HepG2 (cell line): ENCODE measurements around the gene DAZAP1. TPM values are rescaled to one million over a fixed set of nuclear protein-coding genes. Genes with fewer than 3 reads are reported as not detected.

Source experiments
- ATAC-seq: fragments of 200-7000 bp; cut with Tn5 transposase; 3 replicates; pipeline ENCODE4 v1.9.1; 2020; ENCODE audit warnings: mild to moderate bottlenecking, moderate library complexity
- BruUV-seq: library from RNA; stranded (reverse); fragments of 400-500 nt; replicated peaks from 2 replicates; lab custom pipeline; 2021; lab: Mats Ljungman, UMichigan
- CTCF ChIA-PET: fragments of 300-600 bp; formaldehyde crosslinking; extraction: SDS; loops from one replicate; lab custom pipeline; 2021; ENCODE audit warnings: low total read pairs, inconsistent platforms, low intra/inter-chr PET ratio; lab: Yijun Ruan, JAX
- POLR2A ChIA-PET: fragments of 350-600 bp; sonication (Branson Sonifier 250); formaldehyde crosslinking; loops from one replicate; lab custom pipeline; 2020; ENCODE audit warnings: antibody characterized with exemption, inconsistent platforms; lab: Yijun Ruan, JAX
- DNase-seq: peaks from one replicate; pipeline ENCODE4 v3.0.0-alpha.2; 2015; ENCODE audit warnings: low spot score
- FAIRE-seq: peaks from 3 replicates; lab custom pipeline; 2011; peaks lifted over from hg19 to GRCh38; lab: Jason Lieb, UNC
- H2AFZ ChIP-seq: one replicate; pipeline ENCODE4 v1.6.1; 2011; ENCODE audit warnings: low read length, inconsistent platforms
- H3K27ac ChIP-seq: fragments of 300-600 bp; 3 replicates; pipeline ENCODE4 v1.8.0; 2011; ENCODE audit warnings: mixed run types, mild to moderate bottlenecking, mixed read lengths, low read length, inconsistent platforms; ENCODE audit not compliant: insufficient read depth; ENCODE audit errors: extremely low read length
- H3K27me3 ChIP-seq, 2 experiments: fragments of 200-600 bp in 1 of 2; 2 replicates in 1 of 2; 3 replicates in 1 of 2; pipeline versions ENCODE4 v1.6.0 to v1.8.0; 2011; ENCODE audit warnings: low read length in 2 of 2, mild to moderate bottlenecking in 2 of 2, moderate library complexity in 2 of 2, inconsistent platforms in 1 of 2; ENCODE audit not compliant: insufficient read depth in 2 of 2, control insufficient read depth in 1 of 2
- H3K36me3 ChIP-seq, 2 experiments: fragments of 200-600 bp in 1 of 2; replicated peaks in 1 of 2; 2 replicates in 1 of 2; 3 replicates in 1 of 2; pipeline versions ENCODE4 v1.5.1 to v1.8.0; 2011; ENCODE audit warnings: low read length in 2 of 2, inconsistent platforms in 1 of 2; ENCODE audit not compliant: insufficient read depth in 2 of 2, control insufficient read depth in 1 of 2
- H3K4me1 ChIP-seq: 2 replicates; pipeline ENCODE4 v1.5.1; 2012; ENCODE audit warnings: low read length, inconsistent platforms; ENCODE audit not compliant: insufficient read depth
- H3K4me2 ChIP-seq: 2 replicates; pipeline ENCODE4 v1.6.0; 2011; ENCODE audit warnings: low read depth, low read length, inconsistent platforms
- H3K4me3 ChIP-seq, 3 experiments: fragments of 200-600 bp in 1 of 3; sonication (generic), shearing (Covaris generic) in 1 of 3; replicated peaks in 1 of 3; 2 replicates each; pipeline ENCODE4 v1.5.1; 2011 to 2016; ENCODE audit warnings: low read length in 3 of 3, inconsistent platforms in 2 of 3, low read depth in 2 of 3, mild to moderate bottlenecking in 2 of 3, control low read depth in 1 of 3, mixed read lengths in 1 of 3; ENCODE audit not compliant: insufficient read depth in 1 of 3
- H3K79me2 ChIP-seq: one replicate; pipeline ENCODE4 v1.6.1; 2011; ENCODE audit warnings: low read length, inconsistent platforms; ENCODE audit not compliant: insufficient read depth
- H3K9ac ChIP-seq: 2 replicates; pipeline ENCODE4 v1.6.0; 2011; ENCODE audit warnings: mild to moderate bottlenecking, low read depth, low read length, inconsistent platforms; ENCODE audit not compliant: insufficient read depth
- H3K9me3 ChIP-seq: 2 replicates; pipeline ENCODE4 v1.5.1; 2012; ENCODE audit warnings: mild to moderate bottlenecking, low read length
- H4K20me1 ChIP-seq: 2 replicates; pipeline ENCODE4 v1.6.0; 2011; ENCODE audit warnings: inconsistent platforms, mild to moderate bottlenecking, low read length, moderate library complexity; ENCODE audit not compliant: insufficient read depth
- AGO1 ChIP-seq: fragments of 200-400 bp; formaldehyde crosslinking; IDR thresholded peaks from 2 replicates; pipeline ENCODE4 v1.6.1; 2017; ENCODE audit warnings: mild to moderate bottlenecking, low read depth, low read length, moderate library complexity; ENCODE audit not compliant: poor library complexity, severe bottlenecking
- AGO2 ChIP-seq: fragments of 200-400 bp; formaldehyde crosslinking; optimal IDR thresholded peaks from 2 replicates; pipeline ENCODE3; 2017; ENCODE audit warnings: mild to moderate bottlenecking, low read depth, low read length, moderate library complexity
- ARNT ChIP-seq: fragments of 450-650 bp; IDR thresholded peaks from 2 replicates; pipeline ENCODE4 v1.6.1; 2017
- ESRRA ChIP-seq: sonication (generic); formaldehyde crosslinking; IDR thresholded peaks from 2 replicates; pipeline ENCODE4 v1.5.1; 2020; ENCODE audit warnings: mild to moderate bottlenecking, low read depth, missing genetic modification reagents
- HNRNPUL1 ChIP-seq: fragments of 200-400 bp; formaldehyde crosslinking; IDR thresholded peaks from 2 replicates; pipeline ENCODE4 v1.6.1; 2017; ENCODE audit warnings: low read depth, mild to moderate bottlenecking, low read length, moderate library complexity
- NFKBIZ ChIP-seq: IDR thresholded peaks from 2 replicates; pipeline ENCODE4 v1.6.1; 2018; ENCODE audit warnings: missing genetic modification reagents, missing compliant biosample characterization
- PITX1 ChIP-seq: sonication (generic); formaldehyde crosslinking; IDR thresholded peaks from 2 replicates; pipeline ENCODE4 v1.5.1; 2020; ENCODE audit warnings: mild to moderate bottlenecking, missing genetic modification reagents
- POLR2G ChIP-seq: fragments of 200-400 bp; formaldehyde crosslinking; IDR thresholded peaks from 2 replicates; pipeline ENCODE4 v1.6.1; 2018; ENCODE audit warnings: mild to moderate bottlenecking, low read depth, low read length, moderate library complexity
- RELA ChIP-seq: sonication (generic); formaldehyde crosslinking; IDR thresholded peaks from 2 replicates; pipeline ENCODE4 v1.4.0; 2020; ENCODE audit warnings: missing genetic modification reagents
- RFX1 ChIP-seq: fragments of 450-650 bp; IDR thresholded peaks from 2 replicates; pipeline ENCODE4 v1.6.1; 2017
- SMYD3 ChIP-seq: sonication (generic); formaldehyde crosslinking; IDR thresholded peaks from 2 replicates; pipeline ENCODE4 v1.8.1; 2023; ENCODE audit warnings: mild to moderate bottlenecking, missing genetic modification reagents
- TCF7 ChIP-seq: sonication (generic); IDR thresholded peaks from 2 replicates; pipeline ENCODE4 v1.6.1; 2016; ENCODE audit warnings: antibody characterized with exemption, low read depth
- TIGD3 ChIP-seq: sonication (generic); formaldehyde crosslinking; IDR thresholded peaks from 2 replicates; pipeline ENCODE4 v1.5.1; 2020; ENCODE audit warnings: mild to moderate bottlenecking, missing genetic modification reagents, borderline replicate concordance
- ZBTB8A ChIP-seq: sonication (generic); formaldehyde crosslinking; IDR thresholded peaks from 2 replicates; pipeline ENCODE4 v1.4.0; 2020; ENCODE audit warnings: mild to moderate bottlenecking, low read depth, missing genetic modification reagents, borderline replicate concordance
- ZFP36L1 ChIP-seq: sonication (generic); formaldehyde crosslinking; IDR thresholded peaks from 2 replicates; pipeline ENCODE4 v1.8.0; 2022; ENCODE audit warnings: mild to moderate bottlenecking, missing genetic modification reagents, moderate library complexity
- ZFP62 ChIP-seq: sonication (generic); formaldehyde crosslinking; IDR thresholded peaks from 2 replicates; pipeline ENCODE4 v1.4.0; 2020; ENCODE audit warnings: missing genetic modification reagents
- ZFP91 ChIP-seq: sonication (generic); formaldehyde crosslinking; IDR thresholded peaks from 2 replicates; pipeline ENCODE4 v1.9.0; 2022; ENCODE audit warnings: missing genetic modification reagents, mild to moderate bottlenecking, borderline replicate concordance
- ZNF282 ChIP-seq: fragments of 450-650 bp; IDR thresholded peaks from 2 replicates; pipeline ENCODE4 v1.6.1; 2018; ENCODE audit not compliant: partially characterized antibody
- ZNF468 ChIP-seq: sonication (generic); formaldehyde crosslinking; IDR thresholded peaks from 2 replicates; pipeline ENCODE4 v1.8.0; 2022; ENCODE audit warnings: mild to moderate bottlenecking, moderate library complexity, missing genetic modification reagents
- ZNF839 ChIP-seq: sonication (generic); formaldehyde crosslinking; IDR thresholded peaks from 2 replicates; pipeline ENCODE4 v1.4.0; 2020; ENCODE audit warnings: missing genetic modification reagents, mild to moderate bottlenecking, borderline replicate concordance
- ZXDC ChIP-seq: sonication (generic); formaldehyde crosslinking; IDR thresholded peaks from 2 replicates; pipeline ENCODE4 v1.5.0; 2020; ENCODE audit warnings: mild to moderate bottlenecking, missing genetic modification reagents
- whole genome bisulfite sequencing: methylation state at CpG from one replicate; pipeline ENCODE4 v1.1.6; 2017; ENCODE audit warnings: low lambda C conversion rate; 5-methylcytosine and 5-hydroxymethylcytosine counted together
- in situ Hi-C: cut with HindIII; loops from 2 replicates; pipeline ENCODE4 v1.10.0; 2017; ENCODE audit warnings: low pct_unique_long_range_greater_than_20kb; ENCODE audit not compliant: extremely low pct_ligation_motif_present
- intact Hi-C: fragments of 100-400 bp; cut with micrococcal nuclease; formaldehyde crosslinking; loops from one replicate; pipeline ENCODE4 v1.10.0; 2022; ENCODE audit not compliant: unreplicated experiment
- polyA plus RNA-seq, 8 experiments: library from polyadenylated mRNA; depleted of rRNA in 3 of 8; stranded (reverse) in 7 of 8; unstranded in 1 of 8; fragments of >200 nt; fragmentation: Illumina TruSeq in 4 of 8; extraction: Trizol in 4 of 8; gene quantifications; 2 replicates each; pipeline versions ENCODE4 v1.2.1 to v1.2.3, GENCODE V29; 2011 to 2016; ENCODE audit warnings: low read depth in 4 of 8, missing spikeins in 1 of 8, mixed read lengths in 1 of 8; ENCODE audit not compliant: insufficient read depth in 1 of 8
- total RNA-seq, 5 experiments: library from RNA; depleted of rRNA; stranded (reverse); fragments of >200 nt; fragmentation: Illumina TruSeq; extraction: Trizol; gene quantifications; 2 replicates each; pipeline ENCODE4 v1.2.3, GENCODE V29; 2016; ENCODE audit warnings: low read depth in 1 of 5

DAZAP1 gene
- total and polyA plus RNA-seq, 2 of the 13 experiments (the other 11 are each of a cell fraction or from before 2014, with no cell fraction given): 63.3 to 79.2 TPM

- no TSS peak for BruUV-seq
- H3K9ac ChIP-seq: no peak overlapping the region
- no peak overlapping the region for H2AFZ ChIP-seq
- no peaks in the 10 kb centered on the region for H3K9me3 ChIP-seq
- no peak overlapping the region for H3K27ac ChIP-seq
- ChIA-PET CTCF (no interaction called here), POLR2A (no interaction called here)
- WGBS: 95% methylated on average over 17 of the region's 20 CpGs
- no peak overlapping the region for H3K4me3 ChIP-seq
- DNase-seq (no peak), FAIRE-seq (no peak), ATAC-seq (no peak)
- peaks cover 12% of the 10 kb centered on the region for H4K20me1 ChIP-seq
- peaks cover 40% of the 10 kb centered on the region for H3K4me1 ChIP-seq
- peaks cover 2 to 8% of the 10 kb centered on the region in 2 experiments; a peak in 3 of 5 replicates for H3K36me3 ChIP-seq
- H3K4me2 ChIP-seq: no peak overlapping the region
- peaks cover 11% of the 10 kb centered on the region for H3K79me2 ChIP-seq
- intact Hi-C loops (no loop called here), in situ Hi-C loops (no loop called here)
- H3K27me3 ChIP-seq: no peaks in the 10 kb centered on the region
- no peak for TF ChIP-seq ARNT
- no peak for TF ChIP-seq ZNF839 (CRISPR knock-in tag)
- TF ChIP-seq SMYD3 (CRISPR knock-in tag): no peak
- no peak for TF ChIP-seq TCF7
- no peak for TF ChIP-seq TIGD3 (CRISPR knock-in tag)
- no peak for TF ChIP-seq ZFP91 (CRISPR knock-in tag)
- TF ChIP-seq AGO2: peak; percentile 71
- no peak for TF ChIP-seq HNRNPUL1
- no peak for TF ChIP-seq NFKBIZ (CRISPR knock-in tag)
- no peak for TF ChIP-seq ZFP36L1
- TF ChIP-seq RFX1: no peak
- TF ChIP-seq ZNF282: no peak
- no peak for TF ChIP-seq ZNF468
- no peak for TF ChIP-seq ZBTB8A
- TF ChIP-seq POLR2G: peak; percentile 62
- peak; percentile 14 for TF ChIP-seq AGO1
- no peak for TF ChIP-seq RELA (CRISPR knock-in tag)
- 0 out of 2 replicates have a peak, but pooled peaks have one; percentile 36 for TF ChIP-seq ZXDC (CRISPR knock-in tag)
- no peak for TF ChIP-seq ZFP62
- no peak for TF ChIP-seq PITX1 (CRISPR knock-in tag)
- no peak for TF ChIP-seq ESRRA (CRISPR knock-in tag)
Measured at GRCh38 chr19:1473085-1473851, 65.9 kb downstream of the DAZAP1 start.
